Measurements from ENCODE around the gene GPC3.
"Not testable (repeated sequence)": the region's sequence is repeated elsewhere in the genome, so short reads cannot be mapped to it uniquely, and the experiment has no call there.

Gene GPC3

DNA sequence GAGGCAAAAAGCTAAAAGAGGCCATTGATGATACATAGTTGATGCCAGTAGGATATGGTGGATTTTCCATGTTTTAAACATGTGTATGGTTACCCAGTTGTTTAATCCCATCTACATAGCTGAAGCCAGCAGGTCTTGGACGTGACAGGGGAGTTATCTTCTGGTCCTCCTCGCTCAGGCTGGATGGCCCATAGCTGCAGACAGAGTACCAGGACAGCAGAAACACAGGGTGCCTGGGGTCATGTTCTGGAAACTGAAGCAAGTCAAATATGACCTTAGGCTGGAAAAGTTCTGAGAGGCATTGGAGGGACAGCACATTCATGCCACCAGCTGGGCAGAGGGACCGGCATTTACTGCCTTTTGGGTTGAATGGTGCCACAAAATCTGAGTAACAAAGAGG lies 452.1 kb downstream of the GPC3 start:
- in situ Hi-C loops (cut with HindIII; ENCODE audit: low sequenced_read_pairs), result no loop called here
- TF ChIP-seq, protein P1, sequence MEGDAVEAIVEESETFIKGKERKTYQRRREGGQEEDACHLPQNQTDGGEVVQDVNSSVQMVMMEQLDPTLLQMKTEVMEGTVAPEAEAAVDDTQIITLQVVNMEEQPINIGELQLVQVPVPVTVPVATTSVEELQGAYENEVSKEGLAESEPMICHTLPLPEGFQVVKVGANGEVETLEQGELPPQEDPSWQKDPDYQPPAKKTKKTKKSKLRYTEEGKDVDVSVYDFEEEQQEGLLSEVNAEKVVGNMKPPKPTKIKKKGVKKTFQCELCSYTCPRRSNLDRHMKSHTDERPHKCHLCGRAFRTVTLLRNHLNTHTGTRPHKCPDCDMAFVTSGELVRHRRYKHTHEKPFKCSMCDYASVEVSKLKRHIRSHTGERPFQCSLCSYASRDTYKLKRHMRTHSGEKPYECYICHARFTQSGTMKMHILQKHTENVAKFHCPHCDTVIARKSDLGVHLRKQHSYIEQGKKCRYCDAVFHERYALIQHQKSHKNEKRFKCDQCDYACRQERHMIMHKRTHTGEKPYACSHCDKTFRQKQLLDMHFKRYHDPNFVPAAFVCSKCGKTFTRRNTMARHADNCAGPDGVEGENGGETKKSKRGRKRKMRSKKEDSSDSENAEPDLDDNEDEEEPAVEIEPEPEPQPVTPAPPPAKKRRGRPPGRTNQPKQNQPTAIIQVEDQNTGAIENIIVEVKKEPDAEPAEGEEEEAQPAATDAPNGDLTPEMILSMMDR (IDR thresholded peaks at IDR 0.05; ENCODE audit: low read depth, low read length), result no peak
- no peak for DNase-seq (ENCODE audit: low read depth, low spot score)
- no peak overlapping the region for H3K4me3 ChIP-seq (ENCODE audit: low read depth, low read length)

DNA sequence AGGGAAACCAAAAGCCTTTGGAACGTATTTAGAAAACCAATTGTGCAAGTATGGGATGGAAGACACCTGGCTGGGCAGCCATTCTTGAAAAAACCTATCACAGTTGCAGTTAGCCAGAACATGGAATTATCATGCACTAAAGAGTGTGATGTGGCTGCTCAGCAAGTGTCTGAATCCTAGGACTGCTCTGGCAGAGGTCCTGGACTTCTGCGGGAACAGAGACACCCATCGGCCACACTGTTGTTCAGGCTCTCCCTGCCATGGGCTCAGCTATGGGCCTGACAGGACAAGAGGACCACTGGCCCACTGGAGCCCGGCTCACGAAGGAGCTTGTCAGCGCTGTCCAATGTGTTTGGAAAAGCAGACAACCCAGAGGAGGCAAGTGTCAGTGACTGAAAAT lies 454.4 kb downstream of the GPC3 start:
- TF ChIP-seq, protein P1 (IDR thresholded peaks at IDR 0.05; ENCODE audit: low read depth, low read length), result no peak
- no peak for DNase-seq (ENCODE audit: low read depth, low spot score)
- H3K4me3 ChIP-seq (ENCODE audit: low read depth, low read length), result no peak overlapping the region
- in situ Hi-C loops (cut with HindIII; ENCODE audit: low sequenced_read_pairs), result no loop called here

DNA sequence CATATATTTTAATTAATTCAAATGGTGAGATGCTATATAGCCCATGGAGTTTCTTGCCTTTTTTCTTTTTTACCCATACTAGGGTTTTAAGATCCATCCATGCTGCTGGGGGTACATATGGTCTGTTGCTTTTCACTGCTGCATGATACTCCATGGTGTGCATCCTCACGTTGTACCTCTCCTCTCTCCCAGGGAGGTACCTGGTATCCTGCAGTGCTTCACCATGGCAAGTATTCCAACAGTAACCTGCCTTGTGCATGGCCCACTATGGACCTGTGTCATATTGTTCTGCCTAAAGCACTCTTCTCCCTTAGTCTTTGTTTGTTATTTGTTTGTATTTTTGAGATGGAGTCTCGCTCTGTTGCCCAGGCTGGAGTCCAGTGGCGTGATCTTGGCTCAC lies 455.8 kb downstream of the GPC3 start:
- no peak for DNase-seq (ENCODE audit: low read depth, low spot score)
- no peak overlapping the region for H3K4me3 ChIP-seq (ENCODE audit: low read depth, low read length)
- TF ChIP-seq, protein P1 (IDR thresholded peaks at IDR 0.05; ENCODE audit: low read depth, low read length), result no peak
- in situ Hi-C loops (cut with HindIII; ENCODE audit: low sequenced_read_pairs), result no loop called here

DNA sequence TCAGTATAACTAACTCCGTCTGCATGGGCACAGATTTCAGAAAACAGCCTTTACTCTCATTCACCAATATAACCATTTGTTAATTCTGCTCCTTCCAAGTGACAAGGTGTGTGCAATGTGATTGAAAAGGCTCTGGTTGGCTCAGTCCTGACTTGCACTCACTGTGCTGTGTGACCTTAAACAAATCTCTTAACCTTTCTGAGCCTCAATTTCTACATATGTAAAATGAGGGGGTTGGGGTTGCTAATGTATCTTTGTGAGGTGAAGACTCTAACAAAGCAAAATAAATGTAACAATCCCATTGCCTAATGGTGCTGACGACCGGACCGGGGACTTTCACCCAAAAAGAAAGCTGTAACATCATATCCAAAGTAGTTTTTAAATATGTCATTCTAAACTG lies 457.6 kb downstream of the GPC3 start:
- TF ChIP-seq, protein P1 (IDR thresholded peaks at IDR 0.05; ENCODE audit: low read depth, low read length), result no peak
- in situ Hi-C loops (cut with HindIII; ENCODE audit: low sequenced_read_pairs), result no loop called here
- H3K4me3 ChIP-seq (ENCODE audit: low read depth, low read length), result no peak overlapping the region
- no peak for DNase-seq (ENCODE audit: low read depth, low spot score)

DNA sequence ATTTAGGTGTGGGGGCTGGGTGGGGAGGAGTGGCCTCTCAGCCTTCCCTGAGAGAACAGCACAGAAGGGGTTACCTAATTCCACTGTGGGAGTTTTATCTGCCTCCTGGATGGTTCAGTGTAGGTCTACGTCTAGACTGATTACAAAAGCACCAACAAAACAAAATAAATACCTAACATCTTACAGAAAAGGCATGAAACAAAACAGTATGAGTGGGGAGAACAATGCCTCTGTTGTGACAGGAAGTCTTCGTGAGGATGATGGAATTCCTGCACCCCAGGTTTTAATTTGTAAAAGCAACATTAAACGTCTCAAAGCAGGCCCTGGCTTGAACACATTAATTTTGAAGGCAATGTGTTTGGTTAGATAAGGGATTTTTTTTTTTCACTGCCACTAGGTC lies 458.0 kb downstream of the GPC3 start:
- DNase-seq (ENCODE audit: low read depth, low spot score), result no peak

DNA sequence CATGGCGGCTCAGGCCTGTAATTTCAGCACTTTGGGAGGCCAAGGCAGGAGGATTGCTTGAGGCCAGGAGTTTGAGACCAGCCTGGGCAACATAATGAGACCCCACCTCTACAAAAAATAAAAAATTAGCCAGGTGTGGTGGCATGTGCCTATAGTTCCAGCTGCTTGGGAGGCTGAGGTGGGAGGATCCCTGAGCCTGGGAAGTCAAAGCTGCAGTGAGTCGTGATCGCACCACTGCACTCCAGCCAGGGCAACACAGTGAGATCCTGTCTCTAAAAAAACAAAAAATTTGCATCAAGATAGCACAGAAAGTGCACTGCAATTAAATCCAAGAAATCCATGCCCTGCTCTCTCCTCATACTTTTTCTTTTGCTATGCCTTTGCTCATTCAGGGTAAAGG lies 458.6 kb downstream of the GPC3 start:
- in situ Hi-C loops (cut with HindIII; ENCODE audit: low sequenced_read_pairs); DNase-seq (ENCODE audit: low read depth, low spot score); H3K4me3 ChIP-seq (ENCODE audit: low read depth, low read length): not testable (repeated sequence)

More for the DNA sequence above, 458.0 kb downstream of the GPC3 start:
- in situ Hi-C loops (cut with HindIII; ENCODE audit: low sequenced_read_pairs), result no loop called here
- TF ChIP-seq, protein P1 (IDR thresholded peaks at IDR 0.05; ENCODE audit: low read depth, low read length), result no peak
- H3K4me3 ChIP-seq (ENCODE audit: low read depth, low read length), result no peak overlapping the region

DNA sequence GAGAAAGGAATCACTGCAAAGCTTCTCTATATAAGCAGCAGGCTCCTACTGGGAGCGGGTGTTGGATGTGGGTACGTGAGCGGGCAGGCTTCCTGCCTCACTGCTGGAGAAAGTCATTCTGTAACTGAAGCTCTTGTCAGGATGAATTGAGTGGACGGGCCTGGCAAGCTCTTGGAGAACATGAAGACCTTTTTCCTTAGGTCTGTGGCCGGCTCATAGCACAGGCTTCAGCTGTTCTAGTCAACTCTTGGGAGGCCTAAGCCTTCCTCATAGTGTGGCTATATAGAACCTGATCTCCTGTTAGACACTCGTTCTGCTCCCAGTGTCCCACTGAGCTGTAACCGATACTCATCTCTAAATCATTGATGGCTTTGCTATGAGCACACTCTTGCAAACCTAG lies 461.9 kb downstream of the GPC3 start:
- no peak overlapping the region for H3K4me3 ChIP-seq (ENCODE audit: low read depth, low read length)
- in situ Hi-C loops (cut with HindIII; ENCODE audit: low sequenced_read_pairs), result no loop called here
- TF ChIP-seq, protein P1 (IDR thresholded peaks at IDR 0.05; ENCODE audit: low read depth, low read length), result no peak
- DNase-seq (ENCODE audit: low read depth, low spot score), result no peak

Measured in astrocyte of the spinal cord (primary cell).